ENCODE results near the gene NFKBIL1.
"Not testable (repeated sequence)": the region's sequence is repeated elsewhere in the genome, so short reads cannot be mapped to it uniquely, and the experiment has no call there.

Gene NFKBIL1

GRCh38 chr6:31546958-31547726, at the start of gene NFKBIL1:
Gene NFKBIL1, plus strand, starts transcription at chr6:31547608. Its CDS starts 87 bp downstream, at chr6:31547695.
- peak; percentile 94 for DNase-seq

- DNase-seq = no peak
These were observed 48.7 kb upstream of the NFKBIL1 start for GRCh38 chr6:31498748-31499147.

GRCh38 chr6:31499648-31500047, 47.8 kb upstream of the NFKBIL1 start:
- not testable (repeated sequence) for DNase-seq

GRCh38 chr6:31502586-31502985, 44.8 kb upstream of the NFKBIL1 start:
- no peak for DNase-seq

GRCh38 chr6:31509036-31509435, 38.4 kb upstream of the NFKBIL1 start:
- DNase-seq = not testable (repeated sequence)

- no peak for DNase-seq
These were observed 37.4 kb upstream of the NFKBIL1 start for GRCh38 chr6:31510007-31510406.

GRCh38 chr6:31513456-31514165, 33.8 kb upstream of the NFKBIL1 start:
- no peak for DNase-seq

GRCh38 chr6:31521835-31522234, 25.6 kb upstream of the NFKBIL1 start:
- DNase-seq = no peak

GRCh38 chr6:31525553-31525931, 21.9 kb upstream of the NFKBIL1 start:
- DNase-seq = no peak

GRCh38 chr6:31525932-31526591, 21.3 kb upstream of the NFKBIL1 start:
- no peak for DNase-seq

- no peak for DNase-seq
These were observed 19.1 kb upstream of the NFKBIL1 start for GRCh38 chr6:31528307-31528777.

- DNase-seq = no peak
These were observed 18.5 kb upstream of the NFKBIL1 start, which contains the start of gene MCCD1 for GRCh38 chr6:31528821-31529328. Gene MCCD1, plus strand, starts transcription at chr6:31528962. Its CDS starts 53 bp downstream, at chr6:31529015.

- no peak for DNase-seq
These were observed 17.9 kb upstream of the NFKBIL1 start for GRCh38 chr6:31529329-31530150.

- no peak for DNase-seq
These were observed 16.7 kb upstream of the NFKBIL1 start for GRCh38 chr6:31530659-31531058.

- no peak for DNase-seq
These were observed 16.2 kb upstream of the NFKBIL1 start for GRCh38 chr6:31531162-31531561.

- DNase-seq = no peak
These were observed 15.4 kb upstream of the NFKBIL1 start for GRCh38 chr6:31531771-31532643.

- DNase-seq = no peak
These were observed 14.6 kb upstream of the NFKBIL1 start for GRCh38 chr6:31532644-31533454.

GRCh38 chr6:31533455-31533841, 14.0 kb upstream of the NFKBIL1 start:
- no peak for DNase-seq

GRCh38 chr6:31534011-31534410, 13.4 kb upstream of the NFKBIL1 start:
- no peak for DNase-seq

- no peak for DNase-seq
These were observed 12.8 kb upstream of the NFKBIL1 start for GRCh38 chr6:31534521-31535040.

All from CD4-positive, alpha-beta T cell treated with Interleukin-17A for 1 hour (primary cell).